ENCODE results near the gene IGF2BP2. TPM values are rescaled to one million over a fixed set of nuclear protein-coding genes. Genes with fewer than 3 reads are reported as not detected.

Gene IGF2BP2
- total and polyA plus RNA-seq, 10 donors, result 1.1 to 21.1 (median 12.0) TPM

GRCh38 chr3:185796431-185797107, 28.3 kb downstream of the IGF2BP2 start:
- TF ChIP-seq, protein P1, sequence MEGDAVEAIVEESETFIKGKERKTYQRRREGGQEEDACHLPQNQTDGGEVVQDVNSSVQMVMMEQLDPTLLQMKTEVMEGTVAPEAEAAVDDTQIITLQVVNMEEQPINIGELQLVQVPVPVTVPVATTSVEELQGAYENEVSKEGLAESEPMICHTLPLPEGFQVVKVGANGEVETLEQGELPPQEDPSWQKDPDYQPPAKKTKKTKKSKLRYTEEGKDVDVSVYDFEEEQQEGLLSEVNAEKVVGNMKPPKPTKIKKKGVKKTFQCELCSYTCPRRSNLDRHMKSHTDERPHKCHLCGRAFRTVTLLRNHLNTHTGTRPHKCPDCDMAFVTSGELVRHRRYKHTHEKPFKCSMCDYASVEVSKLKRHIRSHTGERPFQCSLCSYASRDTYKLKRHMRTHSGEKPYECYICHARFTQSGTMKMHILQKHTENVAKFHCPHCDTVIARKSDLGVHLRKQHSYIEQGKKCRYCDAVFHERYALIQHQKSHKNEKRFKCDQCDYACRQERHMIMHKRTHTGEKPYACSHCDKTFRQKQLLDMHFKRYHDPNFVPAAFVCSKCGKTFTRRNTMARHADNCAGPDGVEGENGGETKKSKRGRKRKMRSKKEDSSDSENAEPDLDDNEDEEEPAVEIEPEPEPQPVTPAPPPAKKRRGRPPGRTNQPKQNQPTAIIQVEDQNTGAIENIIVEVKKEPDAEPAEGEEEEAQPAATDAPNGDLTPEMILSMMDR (IDR thresholded peaks at IDR 0.05 in 8 of 11, conservative IDR thresholded peaks at IDR 0.05 in 3 of 11), result no peak
- TF ChIP-seq POLR2A (IDR thresholded peaks at IDR 0.05) (no peak), POLR2AphosphoS5 (IDR thresholded peaks at IDR 0.05) (no peak)
- H3K27ac ChIP-seq, result no peak overlapping the region
- peaks cover 0 to 5% (median 0%) of the 10 kb centered on the region in 6 donors for H3K4me1 ChIP-seq
- no peak overlapping the region for H3K4me3 ChIP-seq
- DNase-seq, result no peak
- H3K27me3 ChIP-seq (replicated peaks in 1 of 7), result no peaks in the 10 kb centered on the region
- H3K36me3 ChIP-seq, result no peaks in the 10 kb centered on the region
- no peaks in the 10 kb centered on the region for H3K9me3 ChIP-seq
- intact Hi-C loops (cut with DNase I; ENCODE audit: low total_unique reads), result no loop called here
- 77 to 87% (median 77%) methylated on average over 6 to 7 of the region's 7 CpGs for WGBS, 5 donors

GRCh38 chr3:185793381-185793780, 31.5 kb downstream of the IGF2BP2 start:
- Histone ChIP-seq H3K4me1 (peaks cover 0 to 5% (median 0%) of the 10 kb centered on the region in 6 donors), H3K36me3 (no peaks in the 10 kb centered on the region), H3K27ac (no peak overlapping the region), H3K4me3 (no peak overlapping the region), H3K9me3 (no peaks in the 10 kb centered on the region), H3K27me3 (replicated peaks in 1 of 7) (no peaks in the 10 kb centered on the region)
- 78 to 89% (median 82%) methylated on average over 4 of the region's 4 CpGs for WGBS, 5 donors
- DNase-seq, result no peak
- intact Hi-C loops (cut with DNase I; ENCODE audit: low total_unique reads), result no loop called here
- TF ChIP-seq, protein P1 (IDR thresholded peaks at IDR 0.05 in 8 of 11, conservative IDR thresholded peaks at IDR 0.05 in 3 of 11), result no peak
- TF ChIP-seq POLR2AphosphoS5 (IDR thresholded peaks at IDR 0.05) (no peak), POLR2A (IDR thresholded peaks at IDR 0.05) (no peak)

GRCh38 chr3:185792955-185793354, 31.9 kb downstream of the IGF2BP2 start:
- Histone ChIP-seq H3K27ac (no peak overlapping the region), H3K36me3 (no peaks in the 10 kb centered on the region), H3K9me3 (no peaks in the 10 kb centered on the region), H3K4me3 (no peak overlapping the region), H3K4me1 (peaks cover 0 to 5% (median 0%) of the 10 kb centered on the region in 6 donors), H3K27me3 (replicated peaks in 1 of 7) (no peaks in the 10 kb centered on the region)
- intact Hi-C loops (cut with DNase I; ENCODE audit: low total_unique reads), result no loop called here
- DNase-seq, result no peak
- WGBS, 5 donors, result 88 to 95% (median 94%) methylated on average over 3 of the region's 3 CpGs
- TF ChIP-seq, protein P1 (IDR thresholded peaks at IDR 0.05 in 8 of 11, conservative IDR thresholded peaks at IDR 0.05 in 3 of 11), result no peak
- TF ChIP-seq POLR2A (IDR thresholded peaks at IDR 0.05) (no peak), POLR2AphosphoS5 (IDR thresholded peaks at IDR 0.05) (no peak)

GRCh38 chr3:185789891-185790830, 34.7 kb downstream of the IGF2BP2 start:
- no peak overlapping the region for H3K27ac ChIP-seq
- H3K4me1 ChIP-seq, result peaks cover 0 to 5% (median 0%) of the 10 kb centered on the region in 6 donors
- no peak for DNase-seq
- no peak overlapping the region for H3K4me3 ChIP-seq
- 58 to 75% (median 64%) methylated on average over 5 of the region's 5 CpGs for WGBS, 5 donors
- no peaks in the 10 kb centered on the region for H3K9me3 ChIP-seq
- no peaks in the 10 kb centered on the region for H3K36me3 ChIP-seq
- TF ChIP-seq POLR2A (IDR thresholded peaks at IDR 0.05), result no peak
- TF ChIP-seq POLR2AphosphoS5 (IDR thresholded peaks at IDR 0.05), result no peak
- TF ChIP-seq, protein P1 (IDR thresholded peaks at IDR 0.05 in 8 of 11, conservative IDR thresholded peaks at IDR 0.05 in 3 of 11), result no peak
- no peaks in the 10 kb centered on the region for H3K27me3 ChIP-seq (replicated peaks in 1 of 7)
- intact Hi-C loops (cut with DNase I; ENCODE audit: low total_unique reads), result no loop called here
